Gastrocnemius medialis (tissue), 4 donors: Measurements from ENCODE around the gene DNM1.

ENCODE experiments used
- CTCF ChIP-seq, 5 experiments: fragments of 450-650 bp in 3 of 5; fragments of 200-600 bp in 2 of 5; sonication (generic) in 2 of 5; IDR thresholded peaks in 4 of 5; conservative IDR thresholded peaks in 1 of 5; 1 replicate in 4 of 5; 2 replicates in 1 of 5; pipeline ENCODE4 v1.5.1; 2016 to 2019; ENCODE audit warnings: antibody characterized with exemption in 5 of 5, mild to moderate bottlenecking in 3 of 5, moderate library complexity in 3 of 5
- POLR2A ChIP-seq, 2 donors: fragments of 450-650 bp; IDR thresholded peaks; one replicate each; pipeline ENCODE4 v1.6.1; 2017; ENCODE audit warnings: antibody characterized with exemption in 2 of 2, mild to moderate bottlenecking in 2 of 2, moderate library complexity in 2 of 2

- TF ChIP-seq CTCF (IDR thresholded peaks at IDR 0.05 in 4 of 5, conservative IDR thresholded peaks at IDR 0.05 in 1 of 5), result no peak
- no peak for TF ChIP-seq POLR2A (IDR thresholded peaks at IDR 0.05)
Measured at GRCh38 chr9:128164307-128164885, 38.8 kb upstream of the DNM1 start.
